Measurements from ENCODE around the gene NSUN4.

The NSUN4 gene

GRCh38 chr1:46340404-46341221, at the start of gene NSUN4:
TSS of gene NSUN4 (plus strand) at chr1:46340807. CDS start at chr1:46340827, 20 bp downstream.
- ATAC-seq = peak; percentile 93

GRCh38 chr1:46295306-46295705, 45.3 kb upstream of the NSUN4 start:
- no peaks in the 10 kb centered on the region for H3K27me3 Mint-ChIP-seq
- no peak for ATAC-seq
- H3K4me3 Mint-ChIP-seq = no peak overlapping the region
- H3K9me3 Mint-ChIP-seq = no peaks in the 10 kb centered on the region
- peaks cover 44% of the 10 kb centered on the region for H3K36me3 Mint-ChIP-seq
- H3K4me1 Mint-ChIP-seq = peaks cover 2% of the 10 kb centered on the region
- no peak overlapping the region for H3K27ac Mint-ChIP-seq

More at GRCh38 chr1:46340404-46341221, at the start of gene NSUN4:
- no peaks in the 10 kb centered on the region for H3K27me3 Mint-ChIP-seq
- peak within 1 kb of the TSS; percentile 99 for H3K27ac Mint-ChIP-seq
- peaks cover 55% of the 10 kb centered on the region for H3K4me1 Mint-ChIP-seq
- H3K9me3 Mint-ChIP-seq = no peaks in the 10 kb centered on the region
- peaks cover 51% of the 10 kb centered on the region for H3K36me3 Mint-ChIP-seq
- H3K4me3 Mint-ChIP-seq = peak within 1 kb of the TSS; percentile 98

GRCh38 chr1:46298387-46298786, 42.2 kb upstream of the NSUN4 start:
- Mint-ChIP-seq H3K36me3 (peaks cover 48% of the 10 kb centered on the region), H3K9me3 (no peaks in the 10 kb centered on the region), H3K27ac (no peak overlapping the region), H3K4me1 (peaks cover 25% of the 10 kb centered on the region), H3K27me3 (no peaks in the 10 kb centered on the region), H3K4me3 (no peak overlapping the region)
- ATAC-seq = no peak

- H3K27me3 Mint-ChIP-seq = no peaks in the 10 kb centered on the region
- peaks cover 45% of the 10 kb centered on the region for H3K36me3 Mint-ChIP-seq
- peaks cover 32% of the 10 kb centered on the region for H3K4me1 Mint-ChIP-seq
- ATAC-seq = no peak
- H3K9me3 Mint-ChIP-seq = no peaks in the 10 kb centered on the region
- peak overlapping the region; percentile 92 for H3K4me3 Mint-ChIP-seq
- peak overlapping the region; percentile 95 for H3K27ac Mint-ChIP-seq
Measured at GRCh38 chr1:46300673-46301405, 39.8 kb upstream of the NSUN4 start.

GRCh38 chr1:46301406-46301807, 39.2 kb upstream of the NSUN4 start:
- Mint-ChIP-seq H3K9me3 (no peaks in the 10 kb centered on the region), H3K4me3 (peak overlapping the region; percentile 92), H3K36me3 (peaks cover 40% of the 10 kb centered on the region), H3K4me1 (peaks cover 32% of the 10 kb centered on the region), H3K27me3 (no peaks in the 10 kb centered on the region), H3K27ac (peak overlapping the region; percentile 95)
- ATAC-seq = no peak

- Mint-ChIP-seq H3K27me3 (no peaks in the 10 kb centered on the region), H3K4me1 (peaks cover 34% of the 10 kb centered on the region), H3K36me3 (peaks cover 34% of the 10 kb centered on the region), H3K9me3 (no peaks in the 10 kb centered on the region), H3K4me3 (peak overlapping the region; percentile 92), H3K27ac (peak overlapping the region; percentile 95)
- peak; percentile 63 for ATAC-seq
Measured at GRCh38 chr1:46301808-46302640, 38.6 kb upstream of the NSUN4 start.

GRCh38 chr1:46302641-46303037, 38.0 kb upstream of the NSUN4 start:
- Mint-ChIP-seq H3K27ac (peak overlapping the region; percentile 95), H3K36me3 (peaks cover 33% of the 10 kb centered on the region), H3K9me3 (no peaks in the 10 kb centered on the region), H3K27me3 (no peaks in the 10 kb centered on the region), H3K4me1 (peaks cover 40% of the 10 kb centered on the region), H3K4me3 (peak overlapping the region; percentile 92)
- peak; percentile 41 for ATAC-seq

- H3K9me3 Mint-ChIP-seq = no peaks in the 10 kb centered on the region
- peak within 1 kb of the TSS; percentile 92 for H3K4me3 Mint-ChIP-seq
- H3K36me3 Mint-ChIP-seq = peaks cover 33% of the 10 kb centered on the region
- H3K4me1 Mint-ChIP-seq = peaks cover 46% of the 10 kb centered on the region
- H3K27ac Mint-ChIP-seq = peak within 1 kb of the TSS; percentile 95
- ATAC-seq = peak; percentile 93
- no peaks in the 10 kb centered on the region for H3K27me3 Mint-ChIP-seq
Measured at GRCh38 chr1:46303038-46303871, 37.4 kb upstream of the NSUN4 start, which contains the start of the genes LRRC41 and UQCRH. TSS of gene LRRC41 (minus strand) at chr1:46303616. CDS start at chr1:46303322, 294 bp downstream. TSS of gene UQCRH (plus strand) at chr1:46303698. CDS start at chr1:46303767, 69 bp downstream.

GRCh38 chr1:46303872-46304326, 36.7 kb upstream of the NSUN4 start:
- peaks cover 36% of the 10 kb centered on the region for H3K36me3 Mint-ChIP-seq
- H3K27me3 Mint-ChIP-seq = no peaks in the 10 kb centered on the region
- H3K9me3 Mint-ChIP-seq = no peaks in the 10 kb centered on the region
- peak overlapping the region; percentile 92 for H3K4me3 Mint-ChIP-seq
- peaks cover 53% of the 10 kb centered on the region for H3K4me1 Mint-ChIP-seq
- peak overlapping the region; percentile 95 for H3K27ac Mint-ChIP-seq
- no peak for ATAC-seq

- ATAC-seq = no peak
- H3K4me1 Mint-ChIP-seq = peaks cover 46% of the 10 kb centered on the region
- H3K9me3 Mint-ChIP-seq = no peaks in the 10 kb centered on the region
- H3K27ac Mint-ChIP-seq = no peak overlapping the region
- H3K36me3 Mint-ChIP-seq = peaks cover 40% of the 10 kb centered on the region
- peak overlapping the region; percentile 61 for H3K4me3 Mint-ChIP-seq
- H3K27me3 Mint-ChIP-seq = no peaks in the 10 kb centered on the region
Measured at GRCh38 chr1:46306159-46306530, 34.5 kb upstream of the NSUN4 start.

GRCh38 chr1:46309401-46310159, 31.0 kb upstream of the NSUN4 start:
- H3K36me3 Mint-ChIP-seq = peaks cover 50% of the 10 kb centered on the region
- no peak overlapping the region for H3K4me3 Mint-ChIP-seq
- no peaks in the 10 kb centered on the region for H3K27me3 Mint-ChIP-seq
- no peak for ATAC-seq
- H3K27ac Mint-ChIP-seq = no peak overlapping the region
- no peaks in the 10 kb centered on the region for H3K9me3 Mint-ChIP-seq
- peaks cover 24% of the 10 kb centered on the region for H3K4me1 Mint-ChIP-seq

- Mint-ChIP-seq H3K4me1 (peaks cover 24% of the 10 kb centered on the region), H3K9me3 (no peaks in the 10 kb centered on the region), H3K27me3 (no peaks in the 10 kb centered on the region), H3K36me3 (peaks cover 55% of the 10 kb centered on the region), H3K4me3 (no peak overlapping the region), H3K27ac (no peak overlapping the region)
- ATAC-seq = no peak
Measured at GRCh38 chr1:46310321-46310720, 30.3 kb upstream of the NSUN4 start.

GRCh38 chr1:46315669-46316403, 24.8 kb upstream of the NSUN4 start:
- no peak for ATAC-seq
- H3K27ac Mint-ChIP-seq = peak overlapping the region; percentile 28
- no peaks in the 10 kb centered on the region for H3K27me3 Mint-ChIP-seq
- H3K9me3 Mint-ChIP-seq = no peaks in the 10 kb centered on the region
- no peak overlapping the region for H3K4me3 Mint-ChIP-seq
- peaks cover 11% of the 10 kb centered on the region for H3K4me1 Mint-ChIP-seq
- H3K36me3 Mint-ChIP-seq = peaks cover 41% of the 10 kb centered on the region

All from stimulated activated memory B cell treated with anti-CD40 and anti-IgM and Interleukin-4, amounts not matched to agents 10 μg/mL and 1 μg/mL and 100 μg/mL, for 72 hours (primary cell).